ENCODE results near the gene ZNF331.

ZNF331 gene

GRCh38 chr19:53521373-53522202, 16.4 kb upstream of the ZNF331 start:
- DNase-seq = no peak

- DNase-seq = no peak
These were observed 12.0 kb upstream of the ZNF331 start for GRCh38 chr19:53525922-53526321.

- DNase-seq = no peak
These were observed 7.3 kb upstream of the ZNF331 start for GRCh38 chr19:53530622-53531021.

- no peak for DNase-seq
These were observed 6.5 kb upstream of the ZNF331 start for GRCh38 chr19:53531457-53531856.

- DNase-seq = no peak
These were observed 5.6 kb upstream of the ZNF331 start for GRCh38 chr19:53532362-53532761.

GRCh38 chr19:53536225-53536548, 1.8 kb upstream of the ZNF331 start:
- DNase-seq = no peak

- no peak for DNase-seq
These were observed 824 bp upstream of the ZNF331 start for GRCh38 chr19:53537121-53537520.

GRCh38 chr19:53538378-53539109, 599 bp downstream of the ZNF331 start:
- DNase-seq = no peak

- DNase-seq = no peak
These were observed 2.1 kb downstream of the ZNF331 start for GRCh38 chr19:53540091-53540490.

GRCh38 chr19:53541971-53542370, 4.0 kb downstream of the ZNF331 start:
- no peak for DNase-seq

- DNase-seq = no peak
These were observed 7.5 kb downstream of the ZNF331 start for GRCh38 chr19:53545271-53546065.

GRCh38 chr19:53546758-53547513, 9.0 kb downstream of the ZNF331 start:
- DNase-seq = no peak

GRCh38 chr19:53549340-53549739, 11.4 kb downstream of the ZNF331 start:
- DNase-seq = no peak

- DNase-seq = no peak
These were observed 14.2 kb downstream of the ZNF331 start for GRCh38 chr19:53552001-53552721.

GRCh38 chr19:53553156-53553555, 15.2 kb downstream of the ZNF331 start:
- DNase-seq = no peak

- DNase-seq = peak; percentile 70 to 82 (median 80)
These were observed 16.2 kb downstream of the ZNF331 start for GRCh38 chr19:53553865-53554791.

GRCh38 chr19:53554804-53555203, 16.9 kb downstream of the ZNF331 start:
- DNase-seq = no peak

- DNase-seq = no peak
These were observed 17.4 kb downstream of the ZNF331 start for GRCh38 chr19:53555352-53555751.

GRCh38 chr19:53571339-53571738, 33.4 kb downstream of the ZNF331 start:
- DNase-seq = no peak

- DNase-seq = no peak
These were observed 39.2 kb downstream of the ZNF331 start for GRCh38 chr19:53576941-53577653.

Measured in activated CD4-positive, CD25-positive, alpha-beta regulatory T cell (primary cell).